CD4-positive, alpha-beta T cell treated with Interleukin-10 for 1 hour (primary cell): ENCODE results near the gene VIT.

Source experiments
- DNase-seq: peaks from one replicate; pipeline ENCODE4 v3.0.0-alpha.2; 2020

Gene VIT

GRCh38 chr2:36775261-36775660 lies 78.8 kb downstream of the VIT start:
- no peak for DNase-seq

- no peak for DNase-seq
Observed at GRCh38 chr2:36775806-36776205, 79.3 kb downstream of the VIT start.

GRCh38 chr2:36777272-36777671 lies 80.8 kb downstream of the VIT start:
- no peak for DNase-seq

DNA sequence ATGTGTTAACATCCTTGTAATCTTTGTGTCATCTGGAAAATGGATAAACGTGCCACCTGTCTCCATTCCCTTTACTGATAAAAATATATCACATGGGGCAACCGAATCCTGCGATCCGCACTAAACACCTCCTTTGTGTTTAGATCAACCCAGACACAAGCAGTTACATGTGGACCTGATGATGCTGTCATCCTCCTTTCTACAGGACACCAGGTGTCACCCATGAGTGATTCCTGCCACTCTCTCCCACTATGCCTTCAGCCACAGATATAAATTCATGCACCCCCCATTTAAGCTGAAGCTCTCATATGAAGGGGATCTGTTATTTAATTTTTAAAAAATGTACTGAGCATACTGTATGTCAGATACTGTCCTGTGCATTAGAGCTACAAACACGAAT lies 81.3 kb downstream of the VIT start:
- no peak for DNase-seq

GRCh38 chr2:36779462-36779861 lies 83.0 kb downstream of the VIT start:
- DNase-seq, result no peak

DNA sequence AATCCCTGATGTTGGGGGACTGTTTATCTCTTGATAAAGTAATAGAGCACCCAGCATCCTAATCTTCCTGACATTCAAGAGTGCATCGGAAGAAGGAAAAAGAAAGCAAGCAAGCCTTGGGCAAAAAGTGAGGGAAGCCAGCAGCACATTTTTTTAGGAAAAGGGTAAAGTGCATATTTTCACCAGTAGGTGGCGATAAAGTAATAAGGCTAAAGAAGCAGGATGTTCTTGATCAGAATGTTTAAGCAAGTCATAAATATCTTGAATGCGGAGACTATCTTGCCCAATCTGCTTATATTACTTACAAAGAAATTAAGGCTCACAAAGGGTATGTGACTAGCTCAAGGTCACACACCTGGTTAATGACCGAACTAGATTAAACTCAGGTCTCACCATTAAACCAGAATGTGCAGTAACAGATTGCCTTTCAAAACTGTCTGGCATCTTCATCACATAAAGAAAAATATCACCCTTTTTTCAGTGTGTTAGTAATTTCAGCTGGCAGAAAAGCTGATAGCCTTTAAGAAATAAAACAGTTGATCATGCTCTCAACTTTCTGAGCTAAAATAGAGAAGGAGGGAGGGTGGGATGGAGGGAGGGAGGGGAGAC lies 83.8 kb downstream of the VIT start:
- peak; percentile 59 for DNase-seq

GRCh38 chr2:36781907-36782720 lies 85.6 kb downstream of the VIT start:
- DNase-seq, result no peak

- no peak for DNase-seq
Observed at GRCh38 chr2:36783246-36783645, 86.7 kb downstream of the VIT start.

GRCh38 chr2:36785179-36785795 lies 88.8 kb downstream of the VIT start:
- peak; percentile 67 for DNase-seq

DNA sequence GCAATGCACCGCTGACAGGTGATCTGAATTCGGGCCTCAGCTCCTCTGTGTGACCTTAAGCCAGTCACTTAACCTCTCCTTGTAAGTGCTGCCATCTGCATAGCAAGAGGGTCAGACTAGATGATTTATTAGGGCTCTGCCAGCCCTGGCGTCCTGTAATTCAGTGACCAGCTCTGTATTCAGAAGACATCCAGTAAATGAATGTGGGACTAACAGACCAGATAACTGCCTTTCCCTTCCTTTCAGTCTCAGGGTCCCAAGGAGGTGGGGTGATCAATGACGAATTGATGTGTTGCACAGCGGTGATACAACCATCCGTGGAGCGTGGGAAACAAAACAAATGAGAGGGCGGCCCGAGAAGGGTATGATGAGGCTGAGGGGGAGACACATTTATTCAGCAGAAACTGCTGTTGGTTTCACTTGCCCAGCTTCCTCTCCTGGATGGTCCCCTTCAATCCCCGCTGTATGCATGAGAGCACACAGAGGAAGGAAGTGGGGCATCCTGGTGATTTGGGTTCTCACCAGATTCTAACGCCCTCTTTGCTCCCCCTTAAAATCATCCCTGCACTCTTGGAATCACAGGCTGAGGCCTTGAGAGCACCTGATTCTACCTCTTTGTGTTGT lies 92.8 kb downstream of the VIT start:
- no peak for DNase-seq

- no peak for DNase-seq
Observed at GRCh38 chr2:36792951-36793350, 96.4 kb downstream of the VIT start.

DNA sequence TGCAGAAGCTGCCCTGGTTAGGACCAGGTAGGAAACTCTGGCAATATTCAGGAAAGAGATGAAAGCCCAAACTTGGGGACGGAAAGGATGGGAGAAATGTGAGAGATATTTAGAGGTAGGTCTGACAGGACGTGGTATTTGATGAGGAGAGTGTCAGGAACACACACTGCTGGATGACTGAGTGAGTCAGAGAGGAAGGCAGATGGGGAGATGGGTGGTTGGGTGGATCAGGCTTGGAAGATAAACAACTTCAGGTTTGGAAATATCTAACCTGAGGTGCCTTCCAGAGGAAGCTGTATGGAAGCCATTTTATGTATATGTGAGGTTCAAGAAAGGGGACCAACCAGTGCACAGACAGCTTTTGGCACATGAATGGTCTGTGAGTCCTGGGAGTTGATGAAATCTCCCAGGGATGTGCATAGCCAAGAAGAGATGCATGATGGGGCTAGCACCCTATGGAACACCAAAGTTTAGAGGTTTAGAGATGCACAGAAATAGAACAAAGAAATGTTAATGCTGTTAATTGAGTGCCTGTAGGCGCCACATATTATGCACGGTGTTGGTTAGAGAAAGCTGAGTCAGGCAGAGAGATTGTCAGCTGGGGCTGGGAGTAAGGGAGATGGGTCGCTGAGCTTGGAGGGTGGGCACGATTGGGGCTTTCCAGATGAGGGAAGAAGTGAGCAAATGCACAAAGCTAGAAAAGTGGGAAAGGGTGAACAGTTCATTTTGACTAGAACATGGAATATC lies 101.0 kb downstream of the VIT start:
- no peak for DNase-seq

GRCh38 chr2:36798724-36799123 lies 102.2 kb downstream of the VIT start:
- DNase-seq, result peak; percentile 49

GRCh38 chr2:36800381-36800780 lies 103.9 kb downstream of the VIT start:
- DNase-seq, result peak; percentile 54

GRCh38 chr2:36801088-36801487 lies 104.6 kb downstream of the VIT start:
- DNase-seq, result no peak

- no peak for DNase-seq
Observed at GRCh38 chr2:36802952-36803351, 106.4 kb downstream of the VIT start.

GRCh38 chr2:36805635-36806224 lies 109.2 kb downstream of the VIT start:
- no peak for DNase-seq

DNA sequence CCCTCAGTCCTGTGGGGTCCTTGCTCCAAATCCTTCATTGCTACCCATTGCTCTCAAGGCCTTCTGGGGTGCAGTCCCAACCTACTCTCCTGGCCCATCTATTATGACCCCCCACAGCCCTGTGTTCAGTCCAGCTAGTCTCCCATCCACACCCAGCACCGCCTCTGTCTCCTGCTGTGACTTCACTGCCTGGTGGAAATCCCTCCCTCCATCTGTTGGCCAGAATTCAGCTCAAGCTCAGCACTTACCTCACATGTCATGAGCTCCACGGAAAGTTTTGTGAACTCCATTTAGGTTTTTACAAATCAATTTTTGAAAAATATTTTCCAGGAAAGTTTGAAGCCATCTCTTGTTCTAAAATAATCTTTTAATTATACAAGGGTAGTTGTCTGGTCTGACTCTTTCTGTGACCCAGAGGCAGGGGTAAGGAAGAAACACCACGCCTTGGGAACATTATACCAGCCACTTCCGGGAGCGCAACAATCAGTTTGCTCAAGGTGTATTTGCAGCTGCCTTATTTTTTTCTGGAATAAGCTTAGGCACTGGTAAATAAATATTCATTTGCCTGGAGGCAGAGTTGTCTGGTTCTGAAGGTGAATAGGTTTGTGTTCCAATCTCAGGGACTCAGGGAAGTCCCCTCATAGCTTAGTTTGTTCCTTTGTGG lies 110.8 kb downstream of the VIT start:
- DNase-seq, result no peak

GRCh38 chr2:36808386-36809068 lies 112.0 kb downstream of the VIT start:
- no peak for DNase-seq

DNA sequence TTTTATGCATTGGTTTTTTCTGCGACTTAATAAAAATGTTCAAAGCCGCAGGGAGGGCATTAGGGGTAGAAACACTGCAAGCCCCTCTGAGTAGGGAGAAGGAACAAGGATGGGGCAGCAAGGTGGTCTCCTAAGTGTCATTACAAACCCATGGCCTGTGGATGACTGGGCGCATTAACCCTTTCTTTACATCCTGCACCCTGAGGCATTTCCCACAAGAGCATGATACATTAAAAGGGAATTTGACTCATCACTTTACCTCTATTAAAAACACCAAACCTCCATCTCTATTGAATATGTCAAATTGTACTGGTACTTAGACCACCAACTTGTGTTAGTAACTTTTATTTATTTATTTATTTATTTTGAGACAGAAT lies 112.5 kb downstream of the VIT start:
- no peak for DNase-seq

DNA sequence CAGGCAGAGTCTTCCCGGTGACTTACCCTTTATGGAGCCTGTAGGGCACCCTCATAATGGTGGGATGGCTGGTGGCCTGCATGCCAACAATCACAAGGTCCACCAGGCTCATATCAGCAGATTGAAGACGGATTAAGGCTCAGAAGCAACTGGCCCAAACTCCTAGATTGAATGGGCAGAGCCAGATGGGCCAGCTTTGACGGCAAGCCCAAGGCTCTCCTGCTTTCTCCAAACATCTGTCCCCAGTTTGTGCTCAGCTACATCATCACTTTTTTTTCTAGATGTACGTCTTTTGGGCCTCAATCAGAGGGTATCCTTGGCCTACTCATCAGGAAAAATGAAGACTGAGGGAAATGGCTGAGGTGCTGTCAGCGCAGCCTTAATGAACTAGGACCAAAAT lies 114.6 kb downstream of the VIT start:
- no peak for DNase-seq

- no peak for DNase-seq
Observed at GRCh38 chr2:36812196-36812595, 115.7 kb downstream of the VIT start.
